Trophoblast cell (in vitro differentiated cells and primary cell): ENCODE measurements around the gene EP300.

Source experiments
- DNase-seq, 2 donors: peaks; one replicate each; pipeline ENCODE4 v3.0.0-alpha.2; 2016
- H2AFZ ChIP-seq: 2 replicates; pipeline ENCODE4 v1.6.1; 2013; ENCODE audit warnings: low read length, moderate library complexity, mild to moderate bottlenecking; ENCODE audit not compliant: insufficient read depth, poor library complexity
- H2AK5ac ChIP-seq: 2 replicates; pipeline ENCODE4 v1.6.1; 2013; ENCODE audit warnings: mild to moderate bottlenecking, low read length
- H2BK120ac ChIP-seq: 2 replicates; pipeline ENCODE4 v1.6.1; 2013; ENCODE audit warnings: low read length, mild to moderate bottlenecking, moderate library complexity; ENCODE audit not compliant: insufficient read depth, poor library complexity
- H2BK12ac ChIP-seq: 2 replicates; pipeline ENCODE4 v1.6.1; 2013; ENCODE audit warnings: mild to moderate bottlenecking, low read length, moderate library complexity
- H2BK5ac ChIP-seq: 2 replicates; pipeline ENCODE4 v1.6.1; 2013; ENCODE audit warnings: low read length, low read depth, moderate library complexity, mild to moderate bottlenecking; ENCODE audit not compliant: poor library complexity
- H3K14ac ChIP-seq: 2 replicates; pipeline ENCODE4 v1.6.1; 2013; ENCODE audit warnings: mild to moderate bottlenecking, low read length
- H3K18ac ChIP-seq: 2 replicates; pipeline ENCODE4 v1.6.1; 2013; ENCODE audit warnings: mild to moderate bottlenecking, low read length
- H3K23ac ChIP-seq: 2 replicates; pipeline ENCODE4 v1.6.1; 2013; ENCODE audit warnings: low read length
- H3K27ac ChIP-seq: 2 replicates; pipeline ENCODE4 v1.5.1; 2013; ENCODE audit warnings: low read depth, mild to moderate bottlenecking, inconsistent platforms, low read length, moderate library complexity
- H3K27me3 ChIP-seq: 2 replicates; pipeline ENCODE4 v1.6.1; 2013; ENCODE audit warnings: inconsistent platforms, mild to moderate bottlenecking, low read length, moderate library complexity; ENCODE audit not compliant: insufficient read depth
- H3K36me3 ChIP-seq, 2 experiments: 1 replicate in 1 of 2; 2 replicates in 1 of 2; pipeline ENCODE4 v1.6.1; 2013; ENCODE audit warnings: low read length in 2 of 2, mild to moderate bottlenecking in 2 of 2, moderate library complexity in 1 of 2; ENCODE audit not compliant: insufficient read depth in 2 of 2, control insufficient read depth in 1 of 2
- H3K4ac ChIP-seq: 2 replicates; pipeline ENCODE4 v1.6.1; 2013; ENCODE audit warnings: low read depth, mild to moderate bottlenecking, low read length, moderate library complexity
- H3K4me1 ChIP-seq, 2 experiments: 1 replicate in 1 of 2; 2 replicates in 1 of 2; pipeline ENCODE4 v1.6.1; 2013; ENCODE audit warnings: low read length in 2 of 2, mild to moderate bottlenecking in 2 of 2, moderate library complexity in 1 of 2; ENCODE audit not compliant: insufficient read depth in 2 of 2, control insufficient read depth in 1 of 2
- H3K4me2 ChIP-seq: 2 replicates; pipeline ENCODE4 v1.6.1; 2013; ENCODE audit warnings: inconsistent platforms, mild to moderate bottlenecking, low read length, moderate library complexity
- H3K4me3 ChIP-seq: 2 replicates; pipeline ENCODE4 v1.5.1; 2013; ENCODE audit warnings: mild to moderate bottlenecking, low read depth, low read length, inconsistent platforms
- H3K79me1 ChIP-seq: one replicate; pipeline ENCODE4 v1.6.1; 2013; ENCODE audit warnings: low read length
- H3K79me2 ChIP-seq: 2 replicates; pipeline ENCODE4 v1.6.1; 2013; ENCODE audit warnings: low read length, mild to moderate bottlenecking; ENCODE audit not compliant: control insufficient read depth, insufficient read depth, poor library complexity
- H3K9ac ChIP-seq: 2 replicates; pipeline ENCODE4 v1.6.1; 2013; ENCODE audit warnings: mild to moderate bottlenecking, low read length
- H3K9me3 ChIP-seq: 2 replicates; pipeline ENCODE4 v1.6.1; 2013; ENCODE audit warnings: low read depth, mild to moderate bottlenecking, control low read depth, inconsistent platforms, low read length; ENCODE audit not compliant: insufficient read depth
- H4K12ac ChIP-seq: 2 replicates; pipeline ENCODE4 v1.6.1; 2013; ENCODE audit warnings: low read depth, mild to moderate bottlenecking, low read length, moderate library complexity
- H4K8ac ChIP-seq: 2 replicates; pipeline ENCODE4 v1.6.1; 2013; ENCODE audit warnings: low read depth, mild to moderate bottlenecking, low read length, moderate library complexity
- H4K91ac ChIP-seq: one replicate; pipeline ENCODE4 v1.6.1; 2013; ENCODE audit warnings: low read depth, mild to moderate bottlenecking, low read length, moderate library complexity
- WGBS: extraction: QIAGEN DNeasy Blood & Tissue Kit; methylation state at CpG from one replicate; pipeline ENCODE4 v1.1.7; 2013; ENCODE audit warnings: missing lambda C conversion rate; ENCODE audit not compliant: insufficient read length, insufficient coverage; ENCODE audit errors: extremely low coverage; 5-methylcytosine and 5-hydroxymethylcytosine counted together

Gene EP300

DNA sequence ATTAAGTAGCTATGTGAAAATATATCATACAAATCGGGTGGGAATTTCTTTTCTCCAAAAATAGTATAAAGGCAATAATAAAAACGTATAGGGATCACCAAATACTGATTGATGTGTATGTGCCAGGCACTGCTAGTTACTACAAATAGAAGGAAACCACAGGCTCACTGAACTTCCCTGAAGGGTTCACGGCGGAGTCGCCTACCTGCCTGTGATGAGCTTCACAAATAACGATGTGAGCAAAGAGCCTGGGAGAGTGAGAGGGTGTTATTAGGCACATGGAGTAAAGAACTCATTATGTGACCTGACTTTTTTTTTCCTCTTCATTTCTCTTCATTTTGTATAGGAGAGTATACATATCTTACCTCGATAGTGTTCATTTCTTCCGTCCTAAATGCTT, 76.8 kb downstream of the EP300 start:
- no CpG with 5 or more reads among the region's 8 CpGs for WGBS
- Histone ChIP-seq H3K4me3 (no peak overlapping the region), H3K27ac (no peak overlapping the region), H4K12ac (peak overlapping the region; percentile 75), H3K79me1 (no peaks in the 10 kb centered on the region), H3K36me3 (peaks cover 38 to 52% of the 10 kb centered on the region in 2 experiments), H3K79me2 (no peaks in the 10 kb centered on the region), H4K91ac (no peak overlapping the region), H2AFZ (no peak overlapping the region), H2BK5ac (no peak overlapping the region), H4K8ac (no peak overlapping the region), H3K9me3 (no peaks in the 10 kb centered on the region), H3K4me2 (no peak overlapping the region), H3K9ac (no peak overlapping the region), H2BK12ac (no peak overlapping the region), H2BK120ac (no peak overlapping the region), H3K14ac (no peak overlapping the region), H3K4ac (no peak overlapping the region), H3K4me1 (no peaks in the 10 kb centered on the region), H2AK5ac (no peak overlapping the region), H3K27me3 (no peaks in the 10 kb centered on the region), H3K18ac (no peak overlapping the region), H3K23ac (no peak overlapping the region)
- no peak for DNase-seq

DNA sequence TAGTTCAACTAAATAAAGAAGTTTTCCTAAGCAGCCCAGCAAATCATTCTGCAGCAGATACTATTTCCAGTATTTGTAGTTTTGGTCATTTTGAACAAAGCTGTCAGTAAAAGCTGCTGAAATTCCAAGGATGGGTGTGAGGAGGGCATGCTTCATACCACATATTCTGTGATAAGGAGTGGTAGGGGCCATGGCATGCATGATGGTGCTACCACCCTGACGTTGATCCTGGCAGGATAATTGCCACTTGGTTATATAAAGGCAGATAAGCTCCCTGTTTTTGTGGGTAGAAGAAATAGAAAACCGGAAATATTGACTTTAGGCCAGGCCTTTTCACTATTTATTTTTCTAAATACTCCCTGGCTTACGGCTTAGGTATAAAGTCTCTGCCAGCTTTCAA, 79.6 kb downstream of the EP300 start:
- Histone ChIP-seq H3K27me3 (no peaks in the 10 kb centered on the region), H3K27ac (no peak overlapping the region), H2BK120ac (no peak overlapping the region), H3K79me1 (no peaks in the 10 kb centered on the region), H4K8ac (no peak overlapping the region), H4K12ac (no peak overlapping the region), H2BK12ac (no peak overlapping the region), H3K9me3 (no peaks in the 10 kb centered on the region), H2AK5ac (no peak overlapping the region), H3K4me3 (no peak overlapping the region), H3K4me2 (no peak overlapping the region), H3K4me1 (peaks cover 0 to 7% of the 10 kb centered on the region in 2 experiments), H3K9ac (no peak overlapping the region), H3K18ac (no peak overlapping the region), H3K23ac (no peak overlapping the region), H3K4ac (no peak overlapping the region), H2AFZ (no peak overlapping the region), H3K79me2 (no peaks in the 10 kb centered on the region), H2BK5ac (no peak overlapping the region), H4K91ac (no peak overlapping the region), H3K36me3 (peaks cover 38 to 55% of the 10 kb centered on the region in 2 experiments), H3K14ac (no peak overlapping the region)
- no CpG with 5 or more reads among the region's 3 CpGs for WGBS
- DNase-seq, result no peak

DNA sequence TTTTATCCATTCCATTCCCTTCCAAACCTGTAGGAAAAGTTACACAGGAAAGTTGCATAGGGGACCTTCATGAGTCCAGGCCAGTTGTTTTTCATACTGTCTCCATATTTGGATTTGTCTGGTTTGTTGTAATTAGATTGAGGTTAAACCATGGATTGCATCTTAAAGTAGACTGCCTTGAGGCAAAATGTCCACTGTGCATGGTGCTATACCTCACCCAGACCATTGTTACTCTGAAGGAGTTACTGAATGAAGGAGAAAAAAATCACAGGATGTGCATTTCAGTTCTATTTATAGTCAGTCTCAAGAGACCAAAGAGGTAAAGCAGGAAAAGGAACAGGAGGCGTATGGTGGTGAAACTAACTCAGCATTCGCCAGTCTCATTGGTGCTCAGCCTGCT, 83.2 kb downstream of the EP300 start:
- no peak overlapping the region for H2BK12ac ChIP-seq
- H2BK5ac ChIP-seq, result no peak overlapping the region
- H2AK5ac ChIP-seq, result no peak overlapping the region
- DNase-seq, result no peak
- no peak overlapping the region for H4K8ac ChIP-seq
- peaks cover 3% of the 10 kb centered on the region for H3K9me3 ChIP-seq
- no peak overlapping the region for H4K91ac ChIP-seq
- peaks cover 0 to 7% of the 10 kb centered on the region in 2 experiments for H3K4me1 ChIP-seq
- peak overlapping the region; percentile 41 for H3K27ac ChIP-seq
- H3K9ac ChIP-seq, result no peak overlapping the region
- no peak overlapping the region for H3K4me2 ChIP-seq
- no peaks in the 10 kb centered on the region for H3K79me1 ChIP-seq
- H2BK120ac ChIP-seq, result no peak overlapping the region
- H3K18ac ChIP-seq, result no peak overlapping the region
- no peak overlapping the region for H3K23ac ChIP-seq
- no peak overlapping the region for H3K14ac ChIP-seq
- no peak overlapping the region for H2AFZ ChIP-seq
- WGBS, result no CpG with 5 or more reads among the region's 2 CpGs
- H3K79me2 ChIP-seq, result no peaks in the 10 kb centered on the region
- H3K4ac ChIP-seq, result no peak overlapping the region
- H4K12ac ChIP-seq, result no peak overlapping the region
- peaks cover 48 to 58% of the 10 kb centered on the region in 2 experiments for H3K36me3 ChIP-seq
- H3K4me3 ChIP-seq, result no peak overlapping the region
- H3K27me3 ChIP-seq, result no peaks in the 10 kb centered on the region

DNA sequence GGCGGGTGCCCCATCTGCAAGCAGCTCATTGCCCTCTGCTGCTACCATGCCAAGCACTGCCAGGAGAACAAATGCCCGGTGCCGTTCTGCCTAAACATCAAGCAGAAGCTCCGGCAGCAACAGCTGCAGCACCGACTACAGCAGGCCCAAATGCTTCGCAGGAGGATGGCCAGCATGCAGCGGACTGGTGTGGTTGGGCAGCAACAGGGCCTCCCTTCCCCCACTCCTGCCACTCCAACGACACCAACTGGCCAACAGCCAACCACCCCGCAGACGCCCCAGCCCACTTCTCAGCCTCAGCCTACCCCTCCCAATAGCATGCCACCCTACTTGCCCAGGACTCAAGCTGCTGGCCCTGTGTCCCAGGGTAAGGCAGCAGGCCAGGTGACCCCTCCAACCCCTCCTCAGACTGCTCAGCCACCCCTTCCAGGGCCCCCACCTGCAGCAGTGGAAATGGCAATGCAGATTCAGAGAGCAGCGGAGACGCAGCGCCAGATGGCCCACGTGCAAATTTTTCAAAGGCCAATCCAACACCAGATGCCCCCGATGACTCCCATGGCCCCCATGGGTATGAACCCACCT, 84.7 kb downstream of the EP300 start:
- Histone ChIP-seq H3K14ac (no peak overlapping the region), H2AK5ac (no peak overlapping the region), H3K4me2 (no peak overlapping the region), H3K27ac (no peak overlapping the region), H3K36me3 (peaks cover 40 to 47% of the 10 kb centered on the region in 2 experiments), H3K23ac (no peak overlapping the region), H3K27me3 (no peaks in the 10 kb centered on the region), H3K4ac (no peak overlapping the region), H3K79me2 (no peaks in the 10 kb centered on the region), H3K18ac (peak overlapping the region; percentile 20), H3K79me1 (no peaks in the 10 kb centered on the region), H3K9me3 (peaks cover 4% of the 10 kb centered on the region), H4K91ac (no peak overlapping the region), H3K4me1 (peaks cover 10 to 18% of the 10 kb centered on the region in 2 experiments), H3K4me3 (no peak overlapping the region), H4K8ac (no peak overlapping the region), H2BK12ac (no peak overlapping the region), H2BK120ac (no peak overlapping the region), H2BK5ac (no peak overlapping the region), H4K12ac (no peak overlapping the region), H2AFZ (no peak overlapping the region), H3K9ac (no peak overlapping the region)
- no peak for DNase-seq
- WGBS, result no CpG with 5 or more reads among the region's 15 CpGs
